A549 (cell line): Measurements from ENCODE around the gene CXXC5. TPM values are rescaled to one million over a fixed set of nuclear protein-coding genes. Genes with fewer than 3 reads are reported as not detected.

Experiments
- ATAC-seq, 2 experiments: fragments of 200-7000 bp in 1 of 2; fragments of >200 bp in 1 of 2; cut with Nextera tagmentation in 1 of 2; cut with Tn5 transposase in 1 of 2; 3 replicates each; pipeline versions ENCODE4 v1.8.0 to v1.9.1; 2018 to 2020; ENCODE audit warnings: mild to moderate bottlenecking in 1 of 2, moderate library complexity in 1 of 2
- CTCF ChIA-PET: fragments of 300-600 bp; sonication (Branson Sonifier 250); formaldehyde crosslinking; extraction: SDS; loops from one replicate; lab custom pipeline; 2021; ENCODE audit warnings: antibody characterized with exemption, inconsistent platforms; lab: Yijun Ruan, JAX
- POLR2A ChIA-PET: fragments of 350-600 bp; formaldehyde crosslinking; extraction: SDS; loops from one replicate; lab custom pipeline; 2021; ENCODE audit warnings: antibody characterized with exemption, inconsistent platforms; lab: Yijun Ruan, JAX
- DNase-seq, 2 experiments: peaks; one replicate each; pipeline versions ENCODE4 v3.0.0 to v3.0.0-alpha.2; 2011 to 2016; ENCODE audit warnings: low read depth in 1 of 2, low spot score in 1 of 2
- FAIRE-seq: peaks from 2 replicates; lab custom pipeline; 2011; peaks lifted over from hg19 to GRCh38; lab: Jason Lieb, UNC
- H3K27ac ChIP-seq, 2 experiments: fragments of >200 bp; sonication (Bioruptor Twin); formaldehyde crosslinking; 3 replicates each; pipeline ENCODE4 v1.5.1; 2016 to 2017
- H3K4me1 ChIP-seq: fragments of >200 bp; sonication (Bioruptor Twin); formaldehyde crosslinking; 3 replicates; pipeline ENCODE4 v1.6.1; 2016
- H3K4me2 ChIP-seq: fragments of >200 bp; sonication (Bioruptor Twin); formaldehyde crosslinking; 3 replicates; pipeline ENCODE4 v1.6.1; 2016
- H3K4me3 ChIP-seq: fragments of >200 bp; sonication (Bioruptor Twin); formaldehyde crosslinking; 3 replicates; pipeline ENCODE4 v1.5.1; 2016
- H3K9me3 ChIP-seq: fragments of >200 bp; sonication (Bioruptor Twin); formaldehyde crosslinking; 3 replicates; pipeline ENCODE4 v1.6.1; 2016
- ATOH8 ChIP-seq: fragments of 250-450 bp; sonication (Bioruptor Pico); IDR thresholded peaks from 2 replicates; pipeline ENCODE4 v1.5.0; 2020; ENCODE audit warnings: low read depth, mild to moderate bottlenecking, moderate library complexity
- BCL3 ChIP-seq: fragments of >200 bp; sonication (Bioruptor Twin); formaldehyde crosslinking; IDR thresholded peaks from 3 replicates; pipeline ENCODE4 v1.6.1; 2016
- BHLHE40 ChIP-seq: IDR thresholded peaks from 2 replicates; pipeline ENCODE4 v1.6.1; 2012; ENCODE audit warnings: low read depth, low read length, inconsistent platforms
- CBX8 ChIP-seq: fragments of 200-600 bp; sonication (generic); IDR thresholded peaks from 2 replicates; pipeline ENCODE4 v1.6.1; 2016
- CEBPB ChIP-seq, 2 experiments: fragments of >200 bp in 1 of 2; sonication (Bioruptor Twin) in 1 of 2; formaldehyde crosslinking in 1 of 2; IDR thresholded peaks; 2 replicates each; pipeline ENCODE4 v1.6.1; 2012 to 2016
- CHD2 ChIP-seq: fragments of 150-350 bp; IDR thresholded peaks from 2 replicates; pipeline ENCODE4 v1.6.1; 2014; ENCODE audit warnings: low read length; ENCODE audit not compliant: partially characterized antibody
- CTCF ChIP-seq: fragments of >200 bp; sonication (Bioruptor Twin); formaldehyde crosslinking; IDR thresholded peaks from 3 replicates; pipeline ENCODE4 v1.5.1; 2016
- EHMT2 ChIP-seq: fragments of 200-600 bp; sonication (generic); IDR thresholded peaks from 2 replicates; pipeline ENCODE4 v1.6.1; 2016; ENCODE audit warnings: antibody characterized with exemption, low read depth, mild to moderate bottlenecking, moderate library complexity
- ELK1 ChIP-seq: fragments of 150-350 bp; IDR thresholded peaks from 2 replicates; pipeline ENCODE4 v1.6.1; 2014; ENCODE audit warnings: low read depth, mild to moderate bottlenecking, low read length
- FOSL2 ChIP-seq, 2 experiments: fragments of 450-650 bp in 1 of 2; fragments of >200 bp in 1 of 2; sonication (Bioruptor Twin) in 1 of 2; formaldehyde crosslinking; IDR thresholded peaks; 2 replicates each; pipeline versions ENCODE4 v1.5.0 to v1.6.1; 2016 to 2020; ENCODE audit warnings: mild to moderate bottlenecking in 1 of 2, moderate library complexity in 1 of 2
- HES2 ChIP-seq: fragments of >200 bp; sonication (Bioruptor Twin); formaldehyde crosslinking; IDR thresholded peaks from 2 replicates; pipeline ENCODE4 v1.6.1; 2016
- HOXA7 ChIP-seq: fragments of 250-450 bp; sonication (Bioruptor Pico); IDR thresholded peaks from 2 replicates; pipeline ENCODE4 v1.5.0; 2020; ENCODE audit warnings: mild to moderate bottlenecking, moderate library complexity
- KDM1A ChIP-seq: fragments of 200-600 bp; sonication (generic); IDR thresholded peaks from 2 replicates; pipeline ENCODE4 v1.6.1; 2016; ENCODE audit warnings: low read depth, mild to moderate bottlenecking
- KDM5A ChIP-seq: fragments of 200-600 bp; sonication (generic); IDR thresholded peaks from 2 replicates; pipeline ENCODE4 v1.6.1; 2016; ENCODE audit warnings: antibody characterized with exemption, mild to moderate bottlenecking
- MAFK ChIP-seq: fragments of 450-650 bp; IDR thresholded peaks from 2 replicates; pipeline ENCODE4 v1.6.1; 2014; ENCODE audit not compliant: partially characterized antibody
- MAX ChIP-seq: IDR thresholded peaks from 2 replicates; pipeline ENCODE4 v1.6.1; 2012
- MAZ ChIP-seq: fragments of 150-350 bp; IDR thresholded peaks from 2 replicates; pipeline ENCODE4 v1.6.1; 2014; ENCODE audit warnings: antibody characterized with exemption, low read depth, low read length, borderline replicate concordance
- NR3C1 ChIP-seq: fragments of >200 bp; sonication (Bioruptor Twin); formaldehyde crosslinking; IDR thresholded peaks from 3 replicates; pipeline ENCODE4 v1.6.1; 2017
- POLR2A ChIP-seq: IDR thresholded peaks from 2 replicates; pipeline ENCODE4 v1.6.1; 2012; ENCODE audit warnings: mild to moderate bottlenecking, low read length
- POLR2AphosphoS2 ChIP-seq: conservative IDR thresholded peaks from 2 replicates; pipeline ENCODE4 v1.6.1; 2012; ENCODE audit warnings: low read length, improper control_type of control experiment, inconsistent platforms
- RARB ChIP-seq: fragments of 250-450 bp; sonication (Bioruptor Pico); IDR thresholded peaks from 2 replicates; pipeline ENCODE4 v1.8.0; 2021; ENCODE audit warnings: mild to moderate bottlenecking, moderate library complexity
- SREBF2 ChIP-seq: fragments of 450-650 bp; IDR thresholded peaks from 2 replicates; pipeline ENCODE4 v1.6.1; 2014; ENCODE audit warnings: mild to moderate bottlenecking, moderate library complexity
- ZNF302 ChIP-seq: fragments of 250-450 bp; sonication (Bioruptor Pico); IDR thresholded peaks from 2 replicates; pipeline ENCODE4 v1.9.0; 2021; ENCODE audit warnings: inconsistent platforms, mild to moderate bottlenecking, moderate library complexity
- WGBS: methylation state at CpG from one replicate; pipeline ENCODE4 v1.1.6; 2017; ENCODE audit errors: missing lambda C conversion rate; 5-methylcytosine and 5-hydroxymethylcytosine counted together
- polyA plus RNA-seq, 4 experiments: library from polyadenylated mRNA; depleted of rRNA in 3 of 4; stranded (reverse); fragments of >200 nt; fragmentation: RNase III in 1 of 4; extraction: RNeasy Plus Mini Kit Qiagen cat#74134 plus additional on column Dnase treatment in 1 of 4; gene quantifications; 2 replicates in 3 of 4; 3 replicates in 1 of 4; pipeline ENCODE4 v1.2.3, GENCODE V29; 2011 to 2017

CXXC5 gene
- polyA plus RNA-seq, 2 of the 4 experiments (the other 2 are of a cell fraction) = 18.1 to 32.5 TPM

GRCh38 chr5:139699351-139699750 is 51.2 kb downstream of the CXXC5 start:
- FAIRE-seq (no peak), ATAC-seq (peak in 1 of 2 experiments; percentile 15; a peak in 3 of 6 replicates), DNase-seq (no peak)
- peaks cover 41% of the 10 kb centered on the region for H3K4me1 ChIP-seq
- peak overlapping the region in 1 of 2 experiments; percentile 80; a peak in 1 of 6 replicates for H3K27ac ChIP-seq
- no peak overlapping the region for H3K4me3 ChIP-seq
- WGBS = 93% methylated on average over 2 of the region's 2 CpGs
- POLR2A ChIA-PET = no interaction called here
- CTCF ChIA-PET = interaction anchor here (1.0 to 4.2 kb wide), 7 partner anchors 9 to 88 kb away, joined by 3 to 30 read pairs (median 5); no protein-coding TSS in a partner anchor
- no peaks in the 10 kb centered on the region for H3K9me3 ChIP-seq
- TF ChIP-seq ELK1 = no peak
- no peak for TF ChIP-seq SREBF2
- TF ChIP-seq CTCF = no peak
- TF ChIP-seq KDM5A = no peak
- no peak for TF ChIP-seq CBX8
- TF ChIP-seq KDM1A = no peak
- no peak for TF ChIP-seq ATOH8 (CRISPR knock-in tag)
- TF ChIP-seq HOXA7 (CRISPR knock-in tag) = no peak
- no peak for TF ChIP-seq BCL3
- no peak for TF ChIP-seq ZNF302
- no peak for TF ChIP-seq POLR2A
- TF ChIP-seq, all 56 proteins: peak for 0
- no peak overlapping the region for H3K4me2 ChIP-seq

GRCh38 chr5:139700711-139701055 is 52.5 kb downstream of the CXXC5 start:
- Histone ChIP-seq H3K4me3 (no peak overlapping the region), H3K4me1 (peaks cover 36% of the 10 kb centered on the region), H3K9me3 (no peaks in the 10 kb centered on the region), H3K4me2 (peak overlapping the region; percentile 62), H3K27ac (peak overlapping the region; percentile 47 to 73; a peak in 3 of 6 replicates)
- no peak for DNase-seq
- TF ChIP-seq RARB (CRISPR knock-in tag) (no peak), ELK1 (no peak), MAX (no peak), MAZ (no peak), CHD2 (no peak), POLR2AphosphoS2 (no peak), EHMT2 (no peak), BHLHE40 (no peak), CEBPB (IDR thresholded peaks at IDR 0.05) (no peak), HES2 (no peak), MAFK (no peak), FOSL2 (IDR thresholded peaks at IDR 0.05) (no peak), FOSL2 (CRISPR knock-in tag; IDR thresholded peaks at IDR 0.05) (no peak), NR3C1 (no peak)
- CTCF ChIA-PET = interaction anchor here (0.8 to 4.2 kb wide), 10 partner anchors 9 to 164 kb away, joined by 3 to 30 read pairs (median 4); no protein-coding TSS in a partner anchor
- peak in 1 of 2 experiments; percentile 15; a peak in 3 of 6 replicates for ATAC-seq
- POLR2A ChIA-PET = no interaction called here
- FAIRE-seq = no peak
- WGBS = 92% methylated on average over 3 of the region's 3 CpGs
